ENCODE results near the gene CD164L2.
A peak's percentile ranks its signal among the peaks of the same experiment; 100 is the strongest.
"Not testable (repeated sequence)": the region's sequence is repeated elsewhere in the genome, so short reads cannot be mapped to it uniquely, and the experiment has no call there.

The CD164L2 gene

DNA sequence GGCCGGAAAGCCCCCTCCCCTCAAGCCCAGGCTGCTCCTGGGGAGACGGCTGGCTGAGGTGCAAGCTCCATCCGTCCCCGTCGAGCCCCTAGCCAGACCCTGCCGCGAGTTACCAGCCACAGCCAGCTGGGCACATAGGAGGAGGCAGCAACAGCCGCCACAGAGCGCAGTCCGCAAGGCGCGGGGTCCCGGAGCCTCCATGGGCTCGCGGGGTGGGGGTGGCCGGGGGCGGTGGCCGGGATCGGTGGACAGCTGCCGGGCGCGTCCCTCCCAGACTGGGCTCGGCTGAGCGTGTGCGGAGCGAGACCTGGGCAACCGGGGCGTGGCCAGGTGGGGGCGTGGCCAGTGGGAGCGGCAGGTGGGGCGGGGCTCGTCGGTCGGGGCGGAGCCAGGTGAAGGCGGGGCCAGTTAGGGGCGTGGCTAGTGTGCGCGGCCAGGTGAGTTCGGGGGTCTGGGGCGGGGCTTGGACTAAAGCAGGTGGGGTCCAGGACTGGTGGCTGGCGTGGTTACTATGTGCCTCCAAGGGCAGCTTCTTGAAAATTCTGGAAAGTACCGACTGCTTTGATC lies at the start of gene CD164L2:
CD164L2 (minus strand) TSS at position 295 of the 567 bp plus-strand sequence; CDS start at position 201, 94 bp downstream.
- peak; percentile 43 to 57 for DNase-seq

DNA sequence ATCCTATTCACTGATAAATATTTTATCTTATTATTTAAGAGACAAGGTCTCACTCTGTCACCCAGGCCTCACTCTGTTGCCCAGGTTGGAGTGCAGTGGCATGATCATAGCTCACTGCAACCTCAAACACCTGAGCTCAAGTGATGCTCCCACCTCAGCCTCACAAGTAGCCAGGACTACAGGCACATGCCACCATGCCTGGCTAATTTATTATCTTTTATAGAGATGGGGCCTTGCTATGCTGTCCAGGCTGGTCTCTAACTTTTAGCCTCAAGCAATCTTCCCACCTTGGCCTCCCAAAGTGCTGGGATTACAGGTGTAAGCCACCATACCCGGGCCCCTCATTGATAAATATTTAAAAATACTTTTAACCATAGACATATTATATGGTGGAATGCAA lies 49.6 kb upstream of the CD164L2 start:
- DNase-seq, result not testable (repeated sequence)

GRCh38 chr1:27431601-27431940 lies 48.4 kb upstream of the CD164L2 start:
- DNase-seq, result no peak

- no peak for DNase-seq
These were observed 47.9 kb upstream of the CD164L2 start for GRCh38 chr1:27430903-27431600.

- no peak for DNase-seq
These were observed 45.9 kb upstream of the CD164L2 start for GRCh38 chr1:27429029-27429425.

DNA sequence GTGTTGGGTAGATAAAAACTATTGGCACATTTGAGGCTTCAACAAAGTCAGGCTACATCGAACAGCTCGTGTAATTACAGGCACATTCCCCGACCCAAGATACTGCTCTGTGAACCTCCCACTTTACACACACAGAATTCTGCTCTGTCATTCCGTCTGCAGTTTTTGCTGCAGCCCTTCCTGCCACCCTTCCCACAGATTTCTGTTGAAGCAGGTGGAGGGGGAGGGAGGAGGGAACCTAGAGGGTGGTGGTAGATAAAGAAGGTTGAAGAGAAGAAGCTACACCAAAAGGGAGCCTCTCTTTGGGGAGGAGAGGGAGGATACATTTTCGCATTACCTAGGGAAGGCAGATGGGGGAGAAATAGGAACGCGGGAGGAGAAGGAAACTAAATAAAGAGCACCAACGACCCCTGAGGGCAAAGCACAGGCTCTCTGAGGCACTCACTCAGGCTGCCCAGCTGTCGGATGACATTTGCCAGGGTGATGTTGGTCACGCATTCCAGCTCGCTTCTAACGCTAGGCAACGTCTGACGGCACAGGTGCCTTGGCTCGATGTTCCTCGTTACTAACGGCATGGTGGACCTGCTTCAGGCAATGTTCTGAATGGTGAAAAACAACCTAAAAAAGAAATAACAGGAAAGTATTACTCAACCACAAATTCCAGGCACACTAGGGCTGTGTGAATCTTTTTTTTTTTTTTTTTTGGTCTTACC lies 45.3 kb upstream of the CD164L2 start:
- DNase-seq, result no peak

DNA sequence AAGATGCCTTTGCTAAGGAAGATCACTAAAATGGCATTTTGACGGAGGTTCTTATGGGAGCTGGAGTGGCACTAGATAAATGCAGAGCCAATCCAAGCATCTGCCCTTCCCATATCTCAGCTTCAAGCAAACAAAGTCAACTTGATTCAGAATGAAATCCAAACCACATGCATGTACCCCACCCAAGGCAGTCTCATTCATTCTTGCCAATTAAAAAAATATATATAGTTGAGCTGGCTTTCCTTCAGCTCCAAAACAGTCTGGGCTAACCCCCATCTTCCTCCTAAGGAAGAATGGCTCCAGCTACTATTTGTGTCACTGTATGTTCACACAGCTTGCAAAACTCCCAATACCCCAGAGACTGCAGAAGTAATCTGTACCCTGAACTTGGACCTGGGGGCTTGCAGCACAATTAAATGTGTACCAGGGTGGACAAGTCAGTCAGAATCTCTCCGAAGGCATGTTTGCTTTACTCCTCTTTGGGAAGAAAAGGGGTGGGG lies 44.7 kb upstream of the CD164L2 start:
- no peak for DNase-seq

- no peak for DNase-seq
These were observed 44.2 kb upstream of the CD164L2 start for GRCh38 chr1:27427329-27427728.

DNA sequence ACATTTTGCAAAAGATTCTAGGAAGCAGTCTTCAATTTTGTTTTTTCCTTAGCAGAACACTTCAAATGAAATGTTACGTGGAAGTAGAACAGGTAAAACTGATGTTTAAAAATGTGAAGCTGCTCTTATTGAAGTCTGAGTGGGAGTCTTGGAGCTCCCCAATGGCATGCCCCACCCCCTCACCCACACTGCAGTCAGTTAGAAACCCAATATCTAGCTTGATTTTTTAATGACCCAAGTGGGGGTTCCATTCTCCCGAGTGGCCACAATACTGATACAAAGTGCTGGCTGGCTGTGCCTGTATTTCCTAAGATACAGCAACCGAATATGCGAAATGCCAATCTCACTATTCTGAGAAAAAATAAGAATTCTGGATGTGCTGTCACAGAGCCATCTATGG lies 40.6 kb upstream of the CD164L2 start:
- DNase-seq, result no peak

- peak; percentile 48 to 59 for DNase-seq
These were observed 35.4 kb upstream of the CD164L2 start for GRCh38 chr1:27418326-27419185.

DNA sequence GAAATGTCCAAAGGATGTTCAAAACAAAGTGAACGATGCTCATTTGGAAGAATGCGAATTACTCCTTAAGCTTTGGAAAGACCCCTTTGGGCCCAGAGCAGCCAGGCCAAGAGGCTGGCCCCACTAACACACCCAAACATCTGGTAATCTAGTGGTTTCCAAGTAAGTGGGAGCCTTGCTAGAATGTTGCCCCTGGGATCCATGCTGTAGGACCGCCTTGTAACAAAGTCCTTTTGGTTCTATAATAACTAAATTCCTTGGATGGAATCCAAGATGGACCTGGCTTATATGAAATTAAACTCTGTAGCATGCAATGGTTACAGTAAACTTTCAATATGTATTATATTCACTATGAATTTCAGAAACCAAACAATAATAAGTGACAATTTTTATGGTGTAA lies 34.6 kb upstream of the CD164L2 start:
- DNase-seq, result no peak

DNA sequence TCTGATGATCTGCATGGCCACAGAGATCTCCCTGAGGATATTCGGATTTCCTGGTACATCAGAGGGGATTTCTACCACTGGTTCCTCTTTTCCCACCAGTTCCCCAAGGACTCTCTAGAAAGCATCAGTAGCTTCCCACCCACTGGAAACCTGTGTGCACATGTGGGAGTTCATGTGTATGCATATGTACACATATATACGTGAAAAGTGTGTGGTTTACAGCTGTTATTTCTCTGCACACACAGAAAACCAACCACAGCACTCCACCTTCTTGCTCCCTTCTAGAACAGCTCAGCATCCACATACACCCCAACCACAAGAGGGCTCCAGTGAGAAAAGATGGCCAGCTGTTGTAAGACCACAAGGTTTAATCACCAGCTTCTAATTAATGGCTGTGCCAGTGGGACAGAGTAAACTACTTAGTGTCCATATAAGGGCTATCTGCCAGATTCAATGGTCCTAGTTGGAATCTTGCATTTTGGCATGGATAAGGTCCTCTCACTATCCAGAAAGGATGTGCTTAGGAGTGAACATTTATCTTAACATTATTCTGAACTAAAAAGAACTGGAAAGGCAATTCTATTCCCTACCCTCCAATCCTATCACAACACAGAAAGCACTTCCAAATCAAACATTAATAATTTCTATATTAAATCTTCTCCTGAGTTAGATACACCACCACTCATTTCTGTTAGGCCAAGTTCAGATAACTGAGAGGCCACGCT lies 33.4 kb upstream of the CD164L2 start:
- peak; percentile 40 to 55 for DNase-seq

DNA sequence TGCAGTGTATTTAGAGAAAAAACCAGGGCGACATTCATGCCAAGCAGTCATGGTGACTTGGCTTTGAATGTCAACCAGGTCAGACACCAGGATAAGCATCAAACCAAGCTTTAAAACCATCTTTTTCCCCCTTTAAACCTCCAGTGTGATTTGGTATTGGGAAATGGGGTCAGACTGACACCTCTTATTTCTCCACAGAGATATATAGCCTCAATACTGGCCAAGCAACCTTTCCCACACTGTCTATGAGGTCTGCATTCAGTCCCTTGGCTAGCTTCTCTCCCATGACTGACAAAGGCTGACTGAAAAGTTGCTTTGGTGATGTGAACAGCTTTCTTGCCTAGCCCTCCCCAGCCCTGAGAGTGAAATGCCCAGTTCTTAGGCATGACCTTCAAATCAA lies 31.0 kb upstream of the CD164L2 start:
- no peak for DNase-seq

DNA sequence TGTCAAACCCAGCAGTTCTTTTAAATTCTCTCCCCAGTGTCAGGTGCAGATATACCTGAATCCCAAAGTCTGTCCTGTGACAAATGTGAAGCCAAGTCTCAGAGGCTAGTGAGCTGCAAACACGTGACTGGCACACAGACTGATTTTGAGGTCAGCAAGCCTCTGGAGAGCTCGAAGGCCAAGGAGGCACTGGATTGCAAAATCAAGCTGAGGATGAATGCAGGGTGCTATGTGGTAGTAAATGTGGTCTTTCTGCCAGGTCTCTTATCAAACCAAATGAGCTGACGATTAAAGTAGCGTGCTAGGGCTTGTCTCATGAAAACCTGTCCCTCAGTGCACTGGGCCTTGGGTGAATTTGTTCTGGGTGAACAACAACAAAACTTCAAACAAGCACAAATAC lies 29.9 kb upstream of the CD164L2 start:
- no peak for DNase-seq

- no peak for DNase-seq
These were observed 29.4 kb upstream of the CD164L2 start for GRCh38 chr1:27412502-27412901.

GRCh38 chr1:27410709-27411108 lies 27.6 kb upstream of the CD164L2 start:
- no peak for DNase-seq

DNA sequence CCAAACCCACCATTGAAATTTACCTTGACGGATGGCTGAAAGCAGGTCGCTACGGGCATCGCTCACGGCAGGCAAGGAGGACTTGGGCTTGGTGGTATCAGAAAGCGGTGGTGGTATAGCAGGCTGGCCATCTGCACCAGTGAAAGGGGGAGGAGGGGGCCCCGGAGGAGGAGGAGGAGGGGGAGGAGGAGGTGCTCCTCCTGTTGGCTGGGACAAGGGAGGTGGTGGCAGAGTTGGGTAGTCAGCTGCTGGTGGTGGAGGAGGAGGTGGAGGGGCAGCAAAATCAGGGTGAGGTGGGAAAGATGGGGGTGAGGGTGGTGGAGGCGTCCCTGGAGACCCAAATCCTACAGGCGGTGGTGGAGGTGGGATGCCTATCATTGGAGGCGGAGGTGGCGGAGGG lies 26.5 kb upstream of the CD164L2 start:
- no peak for DNase-seq

DNA sequence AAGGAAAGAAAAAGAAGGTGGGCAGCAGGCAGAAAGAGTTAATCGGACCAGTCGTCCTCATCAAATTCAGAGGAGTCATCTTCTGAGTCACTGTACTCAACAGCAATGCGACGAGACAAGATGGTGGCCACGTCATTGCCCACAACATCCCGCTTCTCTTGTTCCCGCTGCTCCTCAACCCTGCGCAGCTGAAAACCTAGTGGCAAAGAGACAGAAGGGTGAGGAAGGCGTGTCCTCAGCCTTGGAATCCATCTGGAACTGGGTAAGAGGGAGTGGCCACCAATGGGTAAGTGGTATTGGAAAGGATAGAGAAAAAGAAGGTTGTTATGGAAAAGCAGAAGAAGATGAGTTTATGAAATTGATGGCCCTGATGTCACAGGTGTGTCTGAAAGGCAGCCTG lies 25.0 kb upstream of the CD164L2 start:
- DNase-seq, result no peak

DNA sequence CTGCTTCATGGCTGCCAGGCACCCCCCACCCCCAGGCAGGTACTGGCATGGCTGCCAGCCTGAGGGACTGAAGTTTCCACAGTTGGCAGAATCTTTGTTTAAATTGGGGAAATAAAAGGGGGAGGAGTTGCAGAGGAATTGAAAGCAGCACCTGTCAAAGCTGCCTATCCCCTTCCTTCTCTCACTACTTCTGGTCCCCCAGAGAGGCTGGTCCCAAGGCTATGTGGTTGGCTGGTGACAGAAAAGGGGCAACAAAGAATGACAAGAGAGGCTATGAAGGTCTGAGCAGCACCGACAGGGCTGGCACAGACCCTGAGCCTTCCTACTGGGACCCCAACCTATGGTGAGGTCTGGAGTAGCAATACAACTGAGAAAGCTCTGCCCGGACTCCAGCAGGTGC lies 23.7 kb upstream of the CD164L2 start:
- not testable (repeated sequence) for DNase-seq

GRCh38 chr1:27406362-27406680 lies 23.2 kb upstream of the CD164L2 start:
- no peak for DNase-seq

DNA sequence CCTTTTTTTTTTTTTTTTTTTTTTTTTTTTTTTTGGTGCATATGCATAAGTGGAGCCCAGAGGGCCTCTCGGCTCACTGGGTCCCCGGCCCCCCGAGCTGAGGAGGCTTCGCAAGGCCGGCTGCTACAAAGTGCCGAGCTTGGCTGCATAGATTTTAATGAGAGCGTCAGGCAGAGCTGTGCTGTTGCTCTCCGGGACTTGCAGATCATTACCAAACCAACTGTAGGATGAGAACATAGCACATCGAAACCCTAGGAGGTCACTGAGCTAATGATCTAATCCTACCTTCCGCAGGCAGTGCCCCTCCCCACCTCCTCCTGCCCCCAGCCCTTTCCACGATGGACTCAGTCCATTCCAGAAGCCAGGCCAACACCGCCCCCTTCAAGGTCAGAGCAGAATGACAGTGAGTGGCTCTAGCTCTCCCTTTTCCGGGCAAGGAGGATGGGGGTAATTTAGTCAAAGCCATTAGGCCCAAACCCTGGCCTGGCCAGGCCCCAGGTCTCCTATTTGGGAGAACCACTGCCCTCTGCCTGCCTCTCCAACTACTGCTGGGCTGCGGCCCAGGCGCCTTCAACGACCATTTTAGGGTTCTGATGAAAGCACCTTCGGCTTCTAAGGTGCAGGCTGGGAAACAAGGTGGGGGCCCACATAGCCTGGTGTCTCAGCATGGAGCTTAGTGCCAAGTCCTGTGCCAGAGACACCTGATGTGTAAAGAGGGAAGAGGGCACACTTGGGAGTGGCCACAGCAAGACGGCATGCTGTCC lies 22.6 kb upstream of the CD164L2 start:
- not testable (repeated sequence) for DNase-seq

- no peak for DNase-seq
These were observed 21.9 kb upstream of the CD164L2 start for GRCh38 chr1:27405074-27405473.
